Measurements from ENCODE around the gene FCHSD2.
"Not testable (repeated sequence)": the region's sequence is repeated elsewhere in the genome, so short reads cannot be mapped to it uniquely, and the experiment has no call there.

The FCHSD2 gene

GRCh38 chr11:72918851-72919250 is 223.3 kb downstream of the FCHSD2 start:
- DNase-seq, result no peak

GRCh38 chr11:72912253-72912652 is 229.9 kb downstream of the FCHSD2 start:
- no peak for DNase-seq

- DNase-seq, result not testable (repeated sequence)
Observed at GRCh38 chr11:72909558-72910388, 232.3 kb downstream of the FCHSD2 start.

- DNase-seq, result no peak
Observed at GRCh38 chr11:72908032-72908676, 234.0 kb downstream of the FCHSD2 start.

DNA sequence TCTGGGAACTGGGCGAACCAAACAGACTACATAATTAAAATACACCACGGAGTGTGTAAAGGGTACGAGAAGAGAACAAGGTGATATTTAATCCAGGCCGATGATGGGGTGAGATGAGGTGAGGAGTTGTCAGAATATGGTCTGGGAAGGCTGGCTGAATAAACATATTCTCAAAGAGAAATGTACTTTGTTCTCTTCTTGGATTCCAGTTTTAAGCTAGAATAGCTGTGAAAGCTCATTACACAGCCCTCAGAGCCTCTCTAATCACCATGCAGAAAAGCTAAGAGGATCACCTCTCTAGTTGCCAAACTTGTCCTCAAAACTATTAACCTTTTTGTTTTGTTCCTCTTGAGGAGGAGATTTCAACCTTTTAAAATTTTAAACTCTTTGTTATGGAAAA is 238.1 kb downstream of the FCHSD2 start:
- DNase-seq, result no peak

GRCh38 chr11:72901374-72901773 is 240.7 kb downstream of the FCHSD2 start:
- DNase-seq, result no peak

DNA sequence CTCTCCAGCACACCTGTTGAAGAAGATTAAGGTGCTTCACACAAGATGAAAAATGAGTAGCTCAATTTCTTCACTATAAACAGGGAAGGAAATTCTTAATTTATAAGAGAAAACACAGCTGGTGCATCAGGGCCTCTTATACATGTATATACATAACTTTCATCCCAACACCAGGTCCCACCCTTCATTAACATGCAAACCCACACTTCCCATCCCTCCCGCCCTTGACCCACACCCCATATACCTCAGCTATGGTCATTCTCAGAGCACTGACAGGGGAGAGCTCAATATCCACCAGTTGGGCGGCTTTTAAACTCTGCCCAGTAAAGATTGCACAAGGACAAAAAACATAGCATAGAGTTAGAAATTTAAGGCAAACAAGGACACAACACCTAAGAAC is 242.1 kb downstream of the FCHSD2 start:
- DNase-seq, result no peak

DNA sequence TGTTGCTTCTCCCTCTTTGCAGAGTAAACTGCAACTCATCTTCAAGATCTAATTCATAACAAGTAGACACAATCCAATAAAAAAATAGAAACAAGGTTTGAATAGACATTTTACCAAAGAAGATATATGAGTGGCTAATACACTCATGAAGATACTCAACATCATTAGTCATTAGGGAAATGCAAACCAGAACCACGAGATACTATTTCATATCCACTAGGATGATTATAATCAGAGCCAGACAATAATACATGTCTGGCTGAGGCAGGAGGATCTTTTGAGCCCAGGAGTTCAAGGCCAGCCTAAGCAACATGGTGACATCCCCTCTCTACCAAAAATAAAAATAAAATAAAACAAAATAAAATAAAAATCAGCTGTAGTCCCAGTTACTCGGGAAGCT is 242.9 kb downstream of the FCHSD2 start:
- no peak for DNase-seq

- DNase-seq, result no peak
Observed at GRCh38 chr11:72897506-72897905, 244.6 kb downstream of the FCHSD2 start.

DNA sequence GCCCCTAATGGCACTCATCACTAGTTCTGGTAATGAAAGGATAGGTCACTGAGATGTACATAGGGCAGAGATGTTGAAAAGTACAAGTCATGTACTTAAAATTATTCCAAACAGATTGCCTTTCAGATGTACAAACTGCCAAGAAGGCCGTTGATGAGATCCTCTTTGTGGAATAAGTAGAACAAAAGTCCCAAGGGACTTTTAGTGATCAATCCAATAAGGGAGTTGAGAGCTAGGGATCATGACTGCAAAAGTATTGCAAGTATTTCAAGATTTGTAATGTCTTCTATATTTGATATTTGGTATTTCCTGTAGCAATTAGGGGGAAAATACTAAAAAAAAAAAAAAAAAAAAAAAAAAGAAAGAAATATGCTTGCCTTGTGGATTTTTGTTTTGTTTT is 245.7 kb downstream of the FCHSD2 start:
- no peak for DNase-seq

GRCh38 chr11:72890881-72891280 is 251.2 kb downstream of the FCHSD2 start:
- DNase-seq, result no peak

- DNase-seq, result no peak
Observed at GRCh38 chr11:72886619-72887018, 255.5 kb downstream of the FCHSD2 start.

- no peak for DNase-seq
Observed at GRCh38 chr11:72885749-72886609, 256.1 kb downstream of the FCHSD2 start.

DNA sequence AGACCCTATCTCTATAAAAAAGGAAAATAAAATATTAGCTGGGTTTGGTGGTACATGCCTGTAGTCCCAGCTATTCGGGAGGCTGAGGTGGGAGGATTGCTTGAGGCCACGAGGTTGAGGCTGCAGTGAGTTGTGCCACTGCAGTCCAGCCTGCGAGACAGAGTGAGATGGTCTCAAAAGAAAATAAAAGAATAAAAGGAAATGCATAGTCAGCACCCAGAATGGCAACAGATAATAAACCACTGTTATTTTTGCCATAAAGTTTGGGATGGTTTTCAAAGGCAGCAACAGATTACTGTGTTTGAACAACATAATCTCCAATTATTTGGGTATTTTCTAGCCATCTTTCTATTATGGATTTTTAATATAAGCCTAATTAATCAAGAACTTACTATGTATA is 266.0 kb downstream of the FCHSD2 start:
- DNase-seq, result no peak

DNA sequence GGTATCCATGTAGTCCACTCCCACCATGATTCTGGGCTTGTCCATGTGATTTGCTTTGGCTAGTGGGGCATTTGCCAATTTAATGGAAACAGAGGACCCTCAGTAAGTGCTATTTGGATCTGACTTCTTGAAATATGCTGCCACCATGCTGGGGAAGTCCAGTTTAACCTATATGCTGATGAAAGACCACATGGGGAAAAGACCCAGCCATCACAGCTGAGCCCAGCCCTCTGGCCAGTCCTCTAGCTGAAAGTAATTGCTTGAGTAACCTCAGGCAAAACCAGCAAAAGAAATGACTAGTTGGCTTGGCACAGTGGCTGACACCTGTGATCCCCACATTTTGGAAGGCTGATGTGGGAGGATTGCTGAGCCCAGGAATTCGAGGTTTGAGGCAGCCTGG is 266.4 kb downstream of the FCHSD2 start:
- no peak for DNase-seq

DNA sequence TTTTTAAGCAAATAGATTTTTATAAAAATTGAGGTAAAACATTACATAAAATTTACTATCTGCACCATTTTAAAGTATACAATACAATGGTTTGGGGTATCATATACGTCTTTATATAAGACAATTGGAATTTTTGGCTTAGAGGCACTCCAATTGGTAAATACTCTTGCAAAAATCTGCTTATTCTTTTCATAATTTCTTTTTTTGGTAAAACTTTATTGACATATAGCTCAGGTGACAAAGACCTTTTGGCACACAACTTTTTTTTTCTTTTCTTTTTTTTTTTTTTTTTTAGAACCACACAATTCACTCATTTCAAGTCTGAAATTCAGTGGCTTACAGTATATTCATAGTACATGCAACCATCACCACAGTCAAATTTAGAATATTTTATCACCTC is 270.1 kb downstream of the FCHSD2 start:
- no peak for DNase-seq

DNA sequence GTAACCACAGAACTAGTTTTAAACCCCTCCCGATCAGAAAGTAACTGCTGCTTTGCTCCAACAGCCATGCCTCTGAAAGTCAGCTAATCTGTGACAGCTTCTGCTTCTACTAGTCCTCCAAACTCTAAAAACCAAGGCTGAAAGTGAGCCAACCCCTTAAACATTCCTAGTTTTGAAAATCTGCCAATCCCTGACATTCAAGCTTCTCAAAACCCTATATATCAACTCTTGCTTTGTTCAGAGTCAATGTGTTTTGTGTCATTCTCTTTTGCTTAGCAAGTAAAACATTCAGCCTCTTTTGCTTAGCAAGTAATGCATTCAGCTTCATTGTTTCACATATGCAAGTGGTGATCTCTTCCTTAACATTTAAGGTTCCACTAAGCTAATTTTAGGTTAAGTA is 271.0 kb downstream of the FCHSD2 start:
- DNase-seq, result no peak

- DNase-seq, result no peak
Observed at GRCh38 chr11:72869831-72870230, 272.3 kb downstream of the FCHSD2 start.

GRCh38 chr11:72867970-72868369 is 274.1 kb downstream of the FCHSD2 start:
- no peak for DNase-seq

- DNase-seq, result no peak
Observed at GRCh38 chr11:72864702-72865655, 277.1 kb downstream of the FCHSD2 start.

GRCh38 chr11:72863916-72864315 is 278.2 kb downstream of the FCHSD2 start:
- DNase-seq, result no peak

GRCh38 chr11:72863091-72863490 is 279.0 kb downstream of the FCHSD2 start:
- DNase-seq, result no peak
